GM23338 (cell line): Measurements from ENCODE around the gene DDX41. TPM values are rescaled to one million over a fixed set of nuclear protein-coding genes. Genes with fewer than 3 reads are reported as not detected.

ENCODE experiments used
- ATAC-seq: fragments of 200-7000 bp; cut with Tn5 transposase; 3 replicates; pipeline ENCODE4 v1.9.1; 2020
- DNase-seq: peaks from one replicate; pipeline ENCODE4 v3.0.0-alpha.2; 2015; ENCODE audit warnings: low spot score
- H2AFZ ChIP-seq: fragments of 200-600 bp; sonication (generic); 2 replicates; pipeline ENCODE4 v1.8.0; 2016; ENCODE audit warnings: antibody characterized with exemption, mild to moderate bottlenecking, moderate library complexity
- H3F3A ChIP-seq: fragments of 200-600 bp; sonication (generic); replicated peaks from 2 replicates; pipeline ENCODE4 v1.8.0; 2017; ENCODE audit warnings: antibody characterized with exemption, mixed run types, low read depth
- H3K27ac ChIP-seq: fragments of 200-600 bp; sonication (generic); 2 replicates; pipeline ENCODE4 v1.6.1; 2016; ENCODE audit warnings: low read depth
- H3K27me3 ChIP-seq: fragments of 200-600 bp; sonication (generic); 2 replicates; pipeline ENCODE4 v1.8.0; 2016; ENCODE audit warnings: mild to moderate bottlenecking, mixed run types, moderate library complexity; ENCODE audit not compliant: insufficient read depth
- H3K36me3 ChIP-seq: fragments of 200-600 bp; sonication (generic); 2 replicates; pipeline ENCODE4 v1.8.0; 2016; ENCODE audit warnings: mild to moderate bottlenecking; ENCODE audit not compliant: insufficient read depth
- H3K4me1 ChIP-seq: fragments of 200-600 bp; sonication (generic); 2 replicates; pipeline ENCODE4 v1.8.0; 2016; ENCODE audit warnings: mild to moderate bottlenecking, moderate library complexity; ENCODE audit not compliant: insufficient read depth
- H3K4me2 ChIP-seq: fragments of 200-600 bp; sonication (generic); 2 replicates; pipeline ENCODE4 v1.7.1; 2017; ENCODE audit warnings: mixed run types
- H3K4me3 ChIP-seq: fragments of 200-600 bp; sonication (generic); 2 replicates; pipeline ENCODE4 v1.6.1; 2016; ENCODE audit warnings: mixed run types
- H3K79me2 ChIP-seq: fragments of 200-600 bp; sonication (generic); replicated peaks from 2 replicates; pipeline ENCODE4 v1.8.0; 2017; ENCODE audit warnings: mild to moderate bottlenecking; ENCODE audit not compliant: insufficient read depth
- H3K9me2 ChIP-seq: fragments of 200-600 bp; sonication (generic); 2 replicates; pipeline ENCODE4 v1.8.0; 2017; ENCODE audit not compliant: insufficient read depth
- H4K20me1 ChIP-seq: fragments of 200-600 bp; sonication (generic); replicated peaks from 2 replicates; pipeline ENCODE4 v1.8.0; 2017; ENCODE audit warnings: mild to moderate bottlenecking; ENCODE audit not compliant: insufficient read depth
- H3K27ac Mint-ChIP-seq: 2 replicates; pipeline ENCODE4 v1.8.0; 2020; ENCODE audit warnings: inconsistent platforms, mild to moderate bottlenecking, moderate library complexity, mixed read lengths
- H3K27me3 Mint-ChIP-seq: 3 replicates; pipeline ENCODE4 v1.8.0; 2022; ENCODE audit warnings: low read depth, mild to moderate bottlenecking, moderate library complexity, mixed read lengths, inconsistent platforms; ENCODE audit not compliant: insufficient read depth, poor library complexity
- H3K36me3 Mint-ChIP-seq: 3 replicates; pipeline ENCODE4 v1.8.0; 2021; ENCODE audit warnings: low read depth, mild to moderate bottlenecking, inconsistent platforms, moderate library complexity, mixed read lengths
- H3K4me1 Mint-ChIP-seq: 3 replicates; pipeline ENCODE4 v1.8.0; 2020; ENCODE audit warnings: mild to moderate bottlenecking, inconsistent platforms, mixed read lengths
- H3K4me3 Mint-ChIP-seq: 3 replicates; pipeline ENCODE4 v1.8.0; 2021; ENCODE audit warnings: moderate library complexity, mild to moderate bottlenecking, inconsistent platforms, mixed read lengths
- H3K9me3 Mint-ChIP-seq: 3 replicates; pipeline ENCODE4 v1.8.0; 2020; ENCODE audit warnings: moderate library complexity, mild to moderate bottlenecking, inconsistent platforms, mixed read lengths
- CTCF ChIP-seq, 2 experiments: fragments of 200-600 bp in 1 of 2; sonication (generic) in 1 of 2; conservative IDR thresholded peaks; 2 replicates each; pipeline versions ENCODE4 v1.5.1 to v1.6.1; 2016 to 2017; ENCODE audit warnings: antibody characterized with exemption in 2 of 2, low read depth in 2 of 2, mild to moderate bottlenecking in 2 of 2, moderate library complexity in 1 of 2
- ETS1 ChIP-seq: IDR thresholded peaks from 2 replicates; pipeline ENCODE4 v1.6.1; 2016; ENCODE audit warnings: antibody characterized with exemption
- EZH2 ChIP-seq: fragments of 200-600 bp; sonication (generic); IDR thresholded peaks from one replicate; pipeline ENCODE4 v1.8.0; 2017; ENCODE audit warnings: antibody characterized with exemption, mild to moderate bottlenecking, low read depth; ENCODE audit not compliant: unreplicated experiment
- JUNB ChIP-seq: IDR thresholded peaks from one replicate; pipeline ENCODE4 v1.6.1; 2016; ENCODE audit warnings: antibody characterized with exemption; ENCODE audit not compliant: unreplicated experiment
- POLR2AphosphoS5 ChIP-seq: IDR thresholded peaks from 2 replicates; pipeline ENCODE4 v1.6.1; 2016; ENCODE audit warnings: antibody characterized with exemption, low read depth
- STAT1 ChIP-seq: IDR thresholded peaks from one replicate; pipeline ENCODE4 v1.6.1; 2016; ENCODE audit warnings: antibody characterized with exemption; ENCODE audit not compliant: unreplicated experiment
- ZNF114 ChIP-seq: fragments of 250-450 bp; sonication (Bioruptor Pico); IDR thresholded peaks from 2 replicates; pipeline ENCODE4 v1.5.0; 2020; ENCODE audit warnings: mild to moderate bottlenecking, moderate library complexity
- ZNF331 ChIP-seq: fragments of 250-450 bp; sonication (Bioruptor Pico); IDR thresholded peaks from 2 replicates; pipeline ENCODE4 v1.5.0; 2020; ENCODE audit warnings: low read depth, mild to moderate bottlenecking, moderate library complexity
- ZNF462 ChIP-seq: fragments of 250-450 bp; sonication (Bioruptor Pico); IDR thresholded peaks from 2 replicates; pipeline ENCODE4 v1.5.0; 2020; ENCODE audit warnings: mild to moderate bottlenecking, moderate library complexity
- polyA plus RNA-seq: library from polyadenylated mRNA; unstranded; fragments of >200 nt; fragmentation: Nextera tagmentation; extraction: Ambion mirVana; gene quantifications from 2 replicates; pipeline ENCODE4 v1.2.1, GENCODE V29; 2016
- total RNA-seq: library from RNA; depleted of rRNA; stranded (reverse); fragments of >200 nt; shearing (Covaris generic); gene quantifications from 2 replicates; pipeline ENCODE4 v1.2.3, GENCODE V29; 2014

DDX41 gene
- total and polyA plus RNA-seq, 2 experiments from 2014 or later: 67.1 to 139 TPM

GRCh38 chr5:177503351-177504085 is 13.2 kb downstream of the DDX41 start:
- no peaks in the 10 kb centered on the region for H3K36me3 ChIP-seq
- H3K27me3 ChIP-seq: peaks cover 19% of the 10 kb centered on the region
- H3K27me3 Mint-ChIP-seq: peaks cover 23% of the 10 kb centered on the region
- H3K4me3 ChIP-seq: no peak overlapping the region
- no peak overlapping the region for H3K4me2 ChIP-seq
- no peak overlapping the region for H3K27ac Mint-ChIP-seq
- H3K4me1 Mint-ChIP-seq: peaks cover 24% of the 10 kb centered on the region
- TF ChIP-seq ZNF331 (CRISPR knock-in tag) (no peak), JUNB (no peak), ZNF114 (CRISPR knock-in tag) (no peak), ETS1 (no peak), POLR2AphosphoS5 (no peak), STAT1 (no peak)
- no peaks in the 10 kb centered on the region for H3K9me2 ChIP-seq
- no peak for DNase-seq
- H3K27ac ChIP-seq: no peak overlapping the region
- peaks cover 19% of the 10 kb centered on the region for H3K4me1 ChIP-seq
- H3F3A ChIP-seq: peaks cover 11% of the 10 kb centered on the region; the same call in 1 of the 2 replicates
- ATAC-seq: no peak
- no peaks in the 10 kb centered on the region for H4K20me1 ChIP-seq
- H3K9me3 Mint-ChIP-seq: no peaks in the 10 kb centered on the region
- H2AFZ ChIP-seq: no peak overlapping the region
- H3K36me3 Mint-ChIP-seq: peaks cover 15% of the 10 kb centered on the region
- H3K4me3 Mint-ChIP-seq: no peak overlapping the region
- no peaks in the 10 kb centered on the region for H3K79me2 ChIP-seq

- Mint-ChIP-seq H3K4me3 (no peak overlapping the region; the same call in 2 of the 3 replicates), H3K27ac (no peak overlapping the region), H3K9me3 (no peaks in the 10 kb centered on the region)
- TF ChIP-seq ZNF462 (CRISPR knock-in tag) (no peak), EZH2 (no peak), CTCF (conservative IDR thresholded peaks at IDR 0.05; ENCODE audit: low read depth in 2 of 2) (no peak)
Measured at GRCh38 chr5:177502886-177503285, 13.9 kb downstream of the DDX41 start.

More at GRCh38 chr5:177502886-177503285, 13.9 kb downstream of the DDX41 start:
- Histone ChIP-seq H3K27ac (no peak overlapping the region), H3F3A (peaks cover 11% of the 10 kb centered on the region; the same call in 1 of the 2 replicates), H3K27me3 (peaks cover 22% of the 10 kb centered on the region), H2AFZ (no peak overlapping the region), H3K36me3 (no peaks in the 10 kb centered on the region), H3K9me2 (no peaks in the 10 kb centered on the region), H3K79me2 (no peaks in the 10 kb centered on the region), H3K4me2 (no peak overlapping the region), H3K4me1 (peaks cover 23% of the 10 kb centered on the region), H3K4me3 (no peak overlapping the region), H4K20me1 (no peaks in the 10 kb centered on the region; the same call in 1 of the 2 replicates)
- Mint-ChIP-seq H3K4me1 (peaks cover 28% of the 10 kb centered on the region), H3K36me3 (peaks cover 14% of the 10 kb centered on the region), H3K27me3 (peaks cover 27% of the 10 kb centered on the region)
- DNase-seq (no peak), ATAC-seq (no peak)
